Activated CD4-positive, alpha-beta T cell treated with anti-CD3 and anti-CD28 coated beads for 4 hours (primary cell): ENCODE data around the gene KCNA4.
"Not testable (repeated sequence)": the region's sequence is repeated elsewhere in the genome, so short reads cannot be mapped to it uniquely, and the experiment has no call there.

ENCODE experiments used
- DNase-seq, 2 donors: peaks; one replicate each; pipeline ENCODE4 v3.0.0-alpha.2; 2020

The KCNA4 gene

DNA sequence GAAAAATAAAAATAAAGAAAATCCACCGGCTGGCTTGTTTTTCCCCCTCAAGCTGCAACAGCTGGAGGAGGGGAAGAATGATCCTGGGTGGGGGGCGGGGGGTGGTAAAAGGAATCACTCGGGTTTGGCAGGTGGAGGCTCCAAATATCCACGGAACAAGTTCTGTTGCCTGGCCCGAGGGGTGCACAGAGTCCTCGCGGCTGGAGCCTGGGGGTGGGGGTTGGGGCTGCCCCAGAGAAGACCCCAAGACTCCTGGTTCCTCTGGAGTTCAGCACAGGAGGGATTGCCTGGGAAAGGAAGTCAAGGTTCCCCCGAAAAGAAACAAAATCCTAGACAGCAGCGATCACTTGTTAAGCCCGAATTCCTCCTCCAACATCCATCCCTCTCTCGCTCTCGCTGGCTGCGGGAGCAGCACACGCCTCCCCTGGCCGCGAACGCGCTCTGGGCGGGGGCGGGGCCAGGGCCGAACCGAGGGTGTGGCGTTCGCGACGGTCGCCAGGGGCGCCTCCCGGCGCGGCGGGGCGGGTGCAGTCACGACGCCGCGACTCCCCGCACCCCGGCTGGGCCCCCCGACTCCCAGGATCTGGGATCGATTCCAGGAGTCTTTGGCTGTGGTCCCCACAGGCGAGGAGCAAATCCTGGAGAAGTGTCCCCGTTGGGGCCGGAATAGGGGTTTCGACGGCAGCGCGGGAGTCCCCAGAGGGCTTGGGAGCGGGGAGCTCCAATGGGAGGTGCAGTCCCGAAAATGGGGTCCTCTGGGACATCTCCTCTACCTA is at the start of gene KCNA4:
TSS of gene KCNA4 (minus strand) at position 443 of the 776 bp plus-strand sequence. CDS start 4,352 bp downstream, outside the sequence.
- DNase-seq: no peak

DNA sequence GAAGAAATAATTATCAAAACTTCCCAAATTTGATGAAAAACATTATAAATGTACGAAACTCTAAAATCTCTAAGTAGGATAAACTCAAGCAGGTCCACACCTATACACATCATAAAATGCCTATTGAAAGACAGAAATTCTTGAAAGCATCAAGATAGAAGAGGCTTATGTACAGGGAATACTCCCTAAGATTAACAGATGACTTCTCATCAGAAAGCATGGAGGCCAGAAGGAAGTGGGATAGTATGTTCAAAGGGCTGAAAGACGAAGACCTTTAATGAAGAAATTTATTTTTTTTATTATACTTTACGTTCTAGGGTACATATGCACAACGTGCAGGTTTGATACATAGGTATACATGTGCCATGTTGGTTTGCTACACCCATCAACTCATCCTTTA is 45.3 kb upstream of the KCNA4 start:
- DNase-seq: no peak

DNA sequence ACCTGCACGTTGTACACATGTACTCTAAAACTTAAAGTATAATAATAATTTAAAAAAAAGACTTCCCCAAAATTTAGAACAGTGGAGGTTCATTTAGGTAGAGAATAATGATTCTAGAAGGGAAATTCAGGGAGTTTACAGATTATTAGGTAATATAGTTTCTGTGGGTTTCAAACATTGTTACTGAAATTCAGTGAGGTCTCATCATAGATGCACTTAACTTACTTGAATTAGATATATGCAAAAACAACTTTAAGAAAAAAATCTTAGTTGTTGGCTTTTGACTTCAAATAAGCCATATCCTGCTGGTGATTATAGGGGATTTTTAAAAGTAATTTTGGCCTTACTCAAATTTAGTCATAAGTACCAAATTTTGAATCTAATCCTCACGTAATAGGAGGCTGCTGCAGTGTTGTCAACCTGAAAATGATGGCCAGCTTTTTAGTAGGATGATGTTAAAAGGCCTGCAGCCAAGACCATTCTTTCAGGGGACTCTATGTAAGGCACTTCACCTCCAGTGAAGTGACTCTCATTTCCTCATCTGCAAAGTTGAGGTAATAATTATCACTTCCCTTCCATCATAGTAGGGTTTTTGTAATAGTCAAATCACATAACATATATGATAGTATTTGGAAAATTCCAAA is 42.5 kb upstream of the KCNA4 start:
- no peak for DNase-seq

DNA sequence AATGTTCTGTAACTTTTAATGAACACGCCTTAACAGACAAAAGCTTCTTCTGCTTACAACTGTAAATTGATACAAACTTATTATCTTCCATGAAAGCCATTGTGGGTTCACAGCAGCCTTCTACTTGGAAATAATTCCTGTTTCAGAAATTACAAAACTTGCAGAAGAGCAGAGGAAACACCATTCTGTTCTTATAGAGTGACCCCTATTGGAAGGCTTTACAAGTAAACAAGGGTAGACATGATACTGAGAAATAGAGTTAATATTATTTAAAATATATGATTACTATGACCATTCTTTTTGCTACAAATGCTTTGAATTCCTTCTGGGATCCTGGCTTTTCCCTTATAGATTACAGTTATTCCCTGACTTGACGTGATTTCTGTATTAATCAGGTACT is 32.4 kb upstream of the KCNA4 start:
- DNase-seq: no peak

DNA sequence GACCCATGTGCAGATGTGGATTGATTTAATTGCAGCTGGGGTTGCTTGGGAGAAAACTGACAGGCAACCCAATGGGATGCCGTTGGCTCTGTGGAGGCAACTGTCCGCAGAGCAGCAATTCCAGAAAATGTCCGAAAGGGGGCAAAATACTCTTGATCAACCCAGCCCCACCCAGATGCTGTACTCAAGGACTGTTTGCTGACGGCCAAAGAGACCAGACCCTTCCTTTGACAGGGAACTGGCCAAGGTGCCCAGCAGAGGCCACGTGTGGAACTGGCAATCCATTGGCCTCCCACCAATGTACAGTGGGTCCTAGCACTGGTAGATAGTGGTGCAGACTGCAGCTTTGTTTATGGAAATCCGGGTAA is 29.7 kb upstream of the KCNA4 start:
- no peak for DNase-seq

DNA sequence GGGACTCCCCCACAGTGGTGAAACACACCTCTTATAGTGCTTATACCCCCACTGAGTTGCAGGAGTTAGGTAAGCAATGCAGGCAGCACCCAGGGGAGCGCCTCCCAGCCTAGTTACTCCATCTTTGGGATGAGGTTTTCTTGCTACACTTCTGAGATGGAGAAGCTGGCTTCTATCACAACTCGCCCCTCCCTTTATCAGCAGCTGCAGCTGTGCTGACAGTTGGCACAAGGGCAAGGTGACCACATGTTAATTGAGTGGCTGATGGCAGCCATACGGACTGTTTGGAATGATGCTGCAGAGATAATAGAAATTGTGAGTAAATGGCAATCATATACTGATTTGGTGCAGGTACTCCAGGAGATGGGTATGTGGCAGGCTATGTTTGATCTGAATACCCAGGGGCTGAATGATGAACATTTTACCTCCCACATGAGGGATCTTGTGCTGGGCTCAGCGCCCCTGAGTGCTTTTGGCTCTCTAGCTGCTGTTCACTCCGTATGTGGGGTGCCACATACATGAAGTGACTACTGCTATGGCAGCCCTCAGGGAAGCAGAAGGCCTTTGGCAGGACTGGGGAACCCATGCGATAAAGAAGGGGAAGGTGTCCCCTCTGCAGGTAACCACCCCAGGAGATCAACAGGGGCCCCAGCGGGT is 29.2 kb upstream of the KCNA4 start:
- DNase-seq: no peak

DNA sequence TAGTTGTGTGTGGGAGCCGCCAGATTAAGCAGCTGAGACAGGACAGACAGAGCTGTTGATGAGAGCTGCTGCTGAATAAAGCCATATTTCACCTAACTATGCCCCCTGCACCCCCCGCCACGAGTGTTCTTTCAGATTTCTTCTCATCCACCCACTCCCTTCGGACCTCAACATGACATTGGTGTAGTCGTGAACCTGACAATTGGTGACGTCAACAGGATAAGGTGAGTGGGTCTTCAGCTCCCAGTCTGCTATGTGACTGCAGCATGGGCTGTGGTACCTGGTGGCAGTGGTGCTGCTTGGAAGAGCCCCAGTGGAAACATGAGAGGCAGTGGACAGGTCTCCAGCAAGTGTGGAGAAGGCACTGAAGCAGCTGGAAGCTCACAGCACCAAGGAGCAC is 28.3 kb upstream of the KCNA4 start:
- DNase-seq: no peak

DNA sequence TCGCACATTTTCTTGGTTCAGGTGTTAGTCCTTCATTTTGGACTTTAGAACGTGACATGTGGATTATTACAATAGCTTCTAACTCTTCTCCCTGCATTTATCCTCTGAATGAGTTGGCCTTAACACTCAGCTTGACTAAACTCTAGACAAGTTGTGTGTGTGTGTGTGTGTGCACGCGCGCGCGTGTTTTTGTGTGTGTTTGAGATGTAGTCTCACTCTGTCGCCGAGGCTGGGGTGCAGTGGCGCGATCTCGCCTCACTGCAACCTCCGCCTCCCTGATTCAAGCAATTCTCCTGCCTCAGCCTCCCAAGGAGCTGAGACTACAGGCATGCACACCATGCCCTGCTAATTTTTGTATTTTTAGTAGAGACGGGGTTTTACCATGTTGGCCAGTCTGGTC is 24.3 kb upstream of the KCNA4 start:
- no peak for DNase-seq

DNA sequence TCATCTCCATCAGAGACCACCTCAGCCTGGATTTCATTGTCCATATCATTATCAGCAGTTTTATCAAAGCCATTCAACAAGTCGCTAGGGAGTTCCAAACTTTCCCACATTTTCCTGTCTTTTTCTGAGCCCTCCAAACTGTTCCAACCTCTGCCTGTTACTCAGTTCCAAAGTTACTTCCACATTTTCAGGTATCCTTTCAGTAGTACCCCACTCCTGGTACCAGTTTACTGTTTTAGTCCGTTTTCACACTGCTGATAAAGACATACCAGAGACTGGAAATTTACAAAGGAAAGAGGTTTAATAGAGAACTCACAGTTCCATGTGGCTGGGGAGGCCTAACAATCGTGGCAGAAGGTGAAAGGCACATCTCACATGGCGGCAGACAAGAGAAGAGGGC is 17.9 kb upstream of the KCNA4 start:
- DNase-seq: not testable (repeated sequence)

DNA sequence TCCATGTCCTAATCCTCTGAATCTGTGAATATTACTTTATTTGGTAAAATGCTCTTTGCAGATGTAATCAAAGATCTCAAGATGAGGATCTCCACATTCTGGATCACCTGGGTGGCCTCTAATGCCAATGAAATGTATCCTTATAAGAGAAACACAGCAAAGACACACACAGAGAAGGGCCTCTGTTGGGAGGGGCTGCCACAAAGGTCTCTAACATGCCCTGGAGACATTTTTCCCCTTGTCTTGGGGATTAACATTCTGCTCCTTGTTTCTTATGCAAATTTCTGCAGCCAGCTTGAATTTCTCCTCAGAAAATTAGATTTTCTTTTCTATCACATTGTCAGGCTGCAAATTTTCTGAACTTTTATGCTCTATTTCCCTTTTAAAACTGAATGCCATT is 17.3 kb upstream of the KCNA4 start:
- DNase-seq: not testable (repeated sequence)

DNA sequence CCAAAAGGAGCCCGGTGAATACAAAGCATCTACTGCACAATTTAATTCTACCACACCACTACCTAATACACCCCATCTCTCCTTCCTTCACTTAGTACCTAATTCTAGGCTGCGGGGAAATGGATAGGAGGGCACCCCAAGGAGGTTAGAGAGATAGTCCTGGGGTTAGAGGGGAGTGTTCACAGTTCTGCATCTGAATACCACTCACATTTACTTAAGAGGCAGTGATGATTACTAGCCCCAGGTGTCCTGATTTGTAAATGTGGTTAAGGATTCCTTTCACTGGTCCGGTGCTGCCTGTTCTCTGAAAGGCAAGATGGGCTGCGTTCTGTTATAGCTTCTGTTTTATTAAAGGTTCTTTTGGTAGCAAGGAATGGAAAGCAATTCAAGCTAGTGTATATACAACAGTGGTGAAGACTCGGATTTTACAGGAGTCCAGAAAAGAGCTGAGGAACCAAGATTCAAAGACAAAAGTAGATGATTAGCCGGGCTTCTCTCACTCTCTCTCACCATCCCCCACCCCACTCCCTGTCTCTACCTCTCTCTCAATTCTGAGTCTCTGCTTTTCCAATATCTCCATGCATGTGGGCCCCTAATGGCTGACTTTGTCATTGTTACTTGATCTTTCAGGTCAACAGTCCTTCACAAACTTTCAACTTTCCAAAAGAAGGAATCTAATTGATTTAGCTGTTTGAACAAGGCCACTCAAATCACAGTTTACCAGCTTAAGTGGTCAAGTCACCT is 8.7 kb upstream of the KCNA4 start:
- DNase-seq: no peak

DNA sequence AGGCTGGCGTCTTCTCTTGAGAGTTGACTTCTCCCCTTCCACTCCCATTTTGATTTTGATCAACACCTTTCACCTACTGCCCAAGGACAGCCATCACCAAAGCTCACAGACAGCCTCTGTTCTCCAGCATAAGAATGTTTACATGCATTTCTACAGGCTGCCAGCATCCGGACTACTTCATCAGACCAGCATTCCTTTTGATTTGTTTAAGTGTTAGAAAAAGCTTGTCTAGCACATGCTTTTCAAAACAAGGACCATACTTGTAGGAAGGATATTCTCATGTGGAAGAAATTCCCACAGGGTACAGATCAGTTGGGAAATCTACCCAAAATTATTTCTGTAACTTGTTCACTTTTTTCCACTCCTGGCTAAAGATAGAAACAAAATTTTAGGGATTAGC is 6.2 kb upstream of the KCNA4 start:
- DNase-seq: no peak

DNA sequence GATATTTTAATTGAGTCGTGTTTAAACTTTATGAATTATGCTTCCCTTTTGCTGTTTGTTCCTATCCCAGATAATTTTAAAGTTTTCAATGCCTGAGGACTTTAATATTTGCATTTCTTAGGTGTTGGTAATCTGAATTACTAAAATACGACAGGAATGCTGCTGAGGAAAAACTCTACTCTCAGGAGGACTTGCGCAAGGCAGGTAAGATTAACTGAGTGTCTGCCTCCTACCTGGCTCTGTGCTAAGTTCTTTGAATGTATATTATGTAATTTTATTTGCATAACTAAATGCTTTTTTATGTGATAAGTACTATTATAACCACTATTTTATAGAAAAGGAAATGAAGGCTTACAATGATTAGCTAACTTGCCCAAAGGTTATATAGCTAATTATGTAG is 2.7 kb upstream of the KCNA4 start:
- no peak for DNase-seq

DNA sequence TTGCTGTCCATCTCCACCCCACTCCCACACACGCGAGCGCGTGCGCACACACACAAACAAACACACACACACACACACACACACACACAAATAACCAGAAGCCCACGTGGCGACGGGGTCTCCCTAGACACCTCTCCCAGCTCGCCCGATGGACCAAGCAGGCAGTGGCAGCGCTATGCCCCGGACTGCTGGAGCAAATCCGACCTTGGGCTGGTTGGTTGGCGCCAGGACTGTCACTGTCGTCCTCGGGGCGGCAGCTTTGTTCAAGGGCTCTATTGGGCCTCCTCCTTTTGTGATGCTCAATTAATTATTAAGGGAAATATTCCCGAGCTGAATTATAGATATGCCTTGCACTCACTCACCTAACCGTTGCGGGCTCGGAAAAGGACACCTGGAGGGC is 1.7 kb upstream of the KCNA4 start:
- DNase-seq: no peak

DNA sequence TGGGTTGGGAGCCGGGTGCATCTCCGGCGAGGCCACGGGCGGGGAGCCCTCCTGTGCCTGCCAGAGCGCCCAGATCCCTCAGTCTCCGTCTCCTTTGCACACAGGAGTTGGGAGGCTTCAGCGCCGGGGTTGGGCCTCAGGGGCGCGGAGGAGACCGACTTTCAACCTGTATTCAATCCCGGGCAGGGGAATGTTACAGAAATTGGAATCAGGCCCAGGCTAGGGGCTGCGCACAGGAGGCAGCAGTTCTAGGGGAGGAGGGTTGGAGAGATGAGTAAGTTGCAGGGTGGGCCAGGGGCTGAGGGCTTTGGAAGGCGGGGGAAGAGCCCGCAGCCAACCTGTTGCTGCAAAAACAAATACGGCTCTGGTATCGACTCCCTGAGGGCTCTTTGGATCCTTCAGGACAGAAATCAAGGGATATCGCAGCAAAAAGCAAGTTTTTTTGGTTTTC is 640 bp upstream of the KCNA4 start:
- no peak for DNase-seq

DNA sequence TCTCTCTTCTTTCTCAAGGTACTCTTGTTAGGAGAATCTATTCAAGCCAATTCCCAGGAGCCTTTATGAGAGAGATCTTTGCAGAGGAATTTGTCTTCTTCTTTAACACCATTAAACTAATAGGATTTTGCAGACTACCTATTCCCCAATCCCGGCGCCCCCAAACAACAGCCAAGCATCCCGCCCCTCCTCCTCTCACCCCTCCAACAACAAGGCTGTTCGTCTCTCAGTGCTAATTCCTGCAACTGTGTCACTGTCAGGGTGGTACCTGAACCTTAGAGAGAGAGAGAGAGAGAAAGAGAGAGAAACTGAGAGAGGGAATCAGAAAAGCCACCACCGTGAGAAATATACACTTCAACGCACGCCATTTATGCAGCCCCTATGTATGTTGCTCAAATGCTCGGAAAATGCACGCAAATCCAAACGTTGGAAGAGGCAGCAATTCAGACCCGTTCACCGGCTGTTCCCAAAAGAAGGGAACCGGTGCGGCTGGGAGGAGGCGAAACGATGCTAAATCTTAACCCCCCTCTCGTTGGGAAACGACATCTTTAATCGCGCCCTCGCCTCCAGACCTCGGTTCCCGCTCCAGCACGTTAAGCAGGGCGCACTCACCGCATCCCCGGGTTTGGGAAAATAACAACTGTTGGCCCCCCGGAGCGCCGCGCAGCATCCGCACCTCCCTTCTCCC is 961 bp downstream of the KCNA4 start:
- DNase-seq: no peak

DNA sequence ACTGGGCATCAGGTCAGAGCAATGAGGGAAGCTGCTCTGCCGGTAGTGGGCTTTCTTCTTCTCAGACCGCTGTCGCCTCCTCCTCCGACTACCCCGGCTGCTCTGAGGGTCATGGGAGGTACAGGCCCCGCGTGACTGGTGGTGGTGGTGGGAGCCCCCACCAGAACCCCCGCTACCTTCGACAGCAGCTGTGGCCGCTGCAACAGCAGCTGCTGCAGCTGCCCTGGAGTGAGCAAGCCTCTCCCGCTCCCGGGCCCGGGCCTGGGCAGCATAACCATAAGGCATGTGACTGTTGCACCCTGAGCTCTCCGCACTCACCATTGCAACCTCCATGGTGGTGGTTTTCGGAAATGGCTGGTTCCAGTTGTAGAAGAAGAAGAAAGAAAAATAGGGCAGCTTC is 4.5 kb downstream of the KCNA4 start:
- DNase-seq: no peak

DNA sequence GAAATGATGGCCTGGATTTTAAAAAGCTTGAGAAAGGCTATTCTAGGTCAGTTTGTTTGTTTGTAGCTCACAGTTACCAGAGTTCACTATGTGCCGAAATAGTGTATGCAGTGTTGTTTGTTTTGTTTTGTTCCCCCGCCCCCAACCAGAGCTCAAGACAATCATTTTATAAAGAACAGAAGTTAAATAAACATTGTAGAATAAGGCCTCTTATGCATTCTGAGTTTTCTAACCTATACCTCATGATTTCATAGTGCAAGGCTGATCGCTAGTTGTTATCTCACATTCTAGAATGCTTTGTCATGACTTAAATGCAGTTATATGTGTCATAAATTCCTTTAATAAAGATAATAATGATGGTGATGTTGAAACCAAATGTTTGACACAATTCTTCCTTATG is 7.8 kb downstream of the KCNA4 start:
- DNase-seq: no peak

DNA sequence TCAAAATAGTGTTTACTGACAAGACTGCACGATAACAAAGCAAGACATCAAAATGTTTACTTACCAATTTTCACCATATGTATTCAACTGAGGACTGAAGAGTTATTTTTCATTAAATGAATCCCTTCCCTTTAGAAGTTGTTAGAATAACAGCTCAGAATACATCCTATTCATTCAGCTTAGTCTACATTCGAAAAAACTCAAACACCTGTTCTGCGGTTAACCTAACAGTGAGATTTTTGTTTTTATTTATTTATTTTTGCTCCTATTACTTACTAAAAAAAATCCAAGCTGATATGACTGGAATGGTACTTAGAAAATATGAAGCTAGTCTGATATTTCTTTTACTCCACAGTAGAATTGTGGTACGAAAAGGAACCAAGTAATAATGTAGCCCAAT is 10.0 kb downstream of the KCNA4 start:
- DNase-seq: no peak

DNA sequence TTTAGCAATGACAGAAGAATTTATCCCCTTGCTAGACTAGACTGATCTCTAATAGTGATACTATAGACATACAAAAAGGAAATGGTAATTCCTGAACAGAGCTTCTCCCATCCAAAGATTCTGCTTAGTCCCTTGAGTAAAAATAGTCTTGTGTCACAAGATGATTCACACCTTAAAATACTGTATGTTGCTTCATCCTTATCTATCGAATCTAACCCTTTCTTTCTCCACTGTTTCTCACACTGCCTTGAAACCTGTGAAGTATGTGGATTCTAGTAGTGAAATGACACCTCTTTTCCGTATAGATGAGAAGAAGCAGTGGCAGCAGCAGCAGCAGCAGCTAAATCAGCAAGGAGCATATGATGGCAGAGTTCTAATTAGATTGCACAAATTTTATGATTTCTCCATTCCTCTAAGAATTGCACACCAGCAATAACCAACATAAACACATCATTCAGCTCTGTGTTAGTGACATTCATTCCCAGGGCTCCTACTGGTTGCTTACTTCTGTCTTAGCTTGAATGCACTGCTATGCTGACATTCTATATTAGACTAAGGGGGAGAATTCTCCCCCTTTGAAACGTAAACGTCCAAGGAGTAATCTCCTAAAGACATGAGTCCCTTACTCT is 14.6 kb downstream of the KCNA4 start:
- DNase-seq: no peak

DNA sequence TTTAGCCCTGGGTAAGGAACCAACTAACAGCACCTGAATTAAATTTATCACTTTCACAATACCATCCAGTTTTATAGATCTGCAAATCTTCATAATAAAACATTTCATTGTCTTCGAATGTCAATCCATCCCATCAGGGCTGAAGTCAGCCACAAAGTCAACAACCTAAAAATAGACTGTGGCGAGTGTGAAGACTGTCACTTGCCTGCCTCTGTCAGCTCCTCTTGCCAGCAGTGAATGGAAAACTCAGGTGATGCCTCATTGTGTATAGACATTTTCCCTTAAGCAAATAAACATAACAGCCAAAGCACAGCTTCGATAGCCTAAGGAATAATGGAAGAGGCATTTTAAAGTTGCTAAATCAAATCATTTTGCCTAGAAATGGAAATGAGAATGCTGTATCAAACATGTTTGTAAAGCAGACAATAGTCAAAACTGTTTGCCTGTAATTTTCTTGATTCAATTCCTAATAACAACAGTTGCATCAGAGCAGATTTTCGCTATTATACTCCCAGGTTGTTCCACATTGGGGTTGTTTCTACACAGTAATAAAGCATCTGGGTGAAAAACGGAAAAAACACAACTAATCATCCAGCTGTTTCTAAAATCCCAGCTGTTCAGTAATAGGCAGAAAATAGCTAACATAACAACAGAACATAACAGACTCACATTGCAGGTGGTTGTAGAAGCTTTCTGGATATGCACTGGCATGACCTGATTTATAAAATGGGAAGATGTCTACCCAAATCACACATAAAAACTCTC is 15.7 kb downstream of the KCNA4 start:
- no peak for DNase-seq

DNA sequence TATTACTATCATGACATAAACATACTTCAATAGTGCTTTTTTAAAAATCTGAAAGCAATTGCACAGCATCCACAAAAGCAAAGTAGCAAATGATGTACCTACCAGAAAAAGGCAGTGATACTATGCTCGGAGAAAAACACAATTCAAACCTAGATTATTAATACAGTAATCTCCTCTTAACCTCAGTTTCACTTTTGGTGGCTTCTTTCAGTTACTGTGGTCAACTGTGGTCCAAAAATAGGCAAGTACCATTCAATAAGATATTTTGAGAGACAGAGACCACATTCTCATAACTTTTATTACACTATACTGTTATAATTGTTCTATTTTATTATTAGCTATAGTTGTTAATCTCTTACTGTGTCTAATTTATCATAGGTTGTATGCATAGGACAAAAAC is 20.8 kb downstream of the KCNA4 start:
- DNase-seq: no peak
